Tongue (tissue), 1 donor: ENCODE data around the gene EIF5B. TPM values are rescaled to one million over a fixed set of nuclear protein-coding genes. Genes with fewer than 3 reads are reported as not detected.

Experiments used
- total RNA-seq: library from RNA; depleted of rRNA; stranded (reverse); fragments of >200 nt; gene quantifications from one replicate; pipeline ENCODE4 v1.2.3, GENCODE V29; 2014

Gene EIF5B
- total RNA-seq, 1 donor from 2014 or later, result 29.1 TPM

Other genes with a start within 250 kb of the EIF5B start
- 0.92 TPM for gene C2orf15, start 195.7 kb upstream of the EIF5B start, total RNA-seq
- 2.9 TPM for gene TSGA10, start 182.4 kb upstream of the EIF5B start, total RNA-seq
- gene LIPT1, start 182.4 kb upstream of the EIF5B start, total RNA-seq, result 7.6 TPM
- gene MITD1, start 156.3 kb upstream of the EIF5B start, total RNA-seq, result 24.1 TPM
- 53.2 TPM for gene MRPL30, start 156.2 kb upstream of the EIF5B start, total RNA-seq
- not detected for gene LYG2, start 81.7 kb upstream of the EIF5B start, total RNA-seq
- gene LYG1, start 36.2 kb upstream of the EIF5B start, total RNA-seq, result 0.41 TPM
- 39.9 TPM for gene TXNDC9, start 1.1 kb upstream of the EIF5B start, total RNA-seq
- 83.9 TPM for gene REV1, start 152.6 kb downstream of the EIF5B start, total RNA-seq